SK-N-SH treated with all-trans-retinoic acid at 6 μM for 48 hours (cell line): Measurements from ENCODE around the gene TNFAIP8.

Experiments used
- ARNTL ChIP-seq: fragments of 450-650 bp; formaldehyde crosslinking; IDR thresholded peaks from 2 replicates; pipeline ENCODE4 v1.5.0; 2020; ENCODE audit warnings: low read depth, mild to moderate bottlenecking, moderate library complexity, borderline replicate concordance
- BACH2 ChIP-seq: fragments of 250-450 bp; sonication (Bioruptor Pico); IDR thresholded peaks from 2 replicates; pipeline ENCODE4 v1.9.0; 2021; ENCODE audit warnings: mild to moderate bottlenecking, borderline replicate concordance
- ISL1 ChIP-seq: fragments of 250-450 bp; sonication (Bioruptor Pico); IDR thresholded peaks from 2 replicates; pipeline ENCODE4 v2.1.2; 2022; ENCODE audit warnings: mild to moderate bottlenecking, moderate library complexity
- RARB ChIP-seq: fragments of 250-450 bp; sonication (Bioruptor Pico); IDR thresholded peaks from 2 replicates; pipeline ENCODE4 v1.8.0; 2021; ENCODE audit warnings: mild to moderate bottlenecking, moderate library complexity
- TCF4 ChIP-seq: fragments of 250-450 bp; sonication (Bioruptor Pico); IDR thresholded peaks from 2 replicates; pipeline ENCODE4 v1.8.0; 2021; ENCODE audit warnings: mild to moderate bottlenecking, moderate library complexity, borderline replicate concordance
- ZC3H10 ChIP-seq: fragments of 250-450 bp; sonication (Bioruptor Pico); IDR thresholded peaks from 2 replicates; pipeline ENCODE4 v1.5.1; 2021; ENCODE audit warnings: mild to moderate bottlenecking, moderate library complexity
- ZFP3 ChIP-seq: fragments of 250-450 bp; sonication (Bioruptor Pico); IDR thresholded peaks from 2 replicates; pipeline ENCODE4 v1.5.0; 2020; ENCODE audit warnings: mild to moderate bottlenecking, moderate library complexity
- ZFP30 ChIP-seq: fragments of 450-650 bp; formaldehyde crosslinking; IDR thresholded peaks from 2 replicates; pipeline ENCODE4 v1.5.0; 2022; ENCODE audit warnings: mild to moderate bottlenecking, moderate library complexity
- ZNF565 ChIP-seq: fragments of 450-650 bp; formaldehyde crosslinking; conservative IDR thresholded peaks from 2 replicates; pipeline ENCODE4 v1.5.0; 2020; ENCODE audit warnings: low read depth, mild to moderate bottlenecking, moderate library complexity
- ZNF70 ChIP-seq: fragments of 450-650 bp; formaldehyde crosslinking; IDR thresholded peaks from 2 replicates; pipeline ENCODE4 v1.5.0; 2020; ENCODE audit warnings: mild to moderate bottlenecking, moderate library complexity
- TF ChIP-seq, protein P1 (sequence below): fragments of 250-450 bp; sonication (Bioruptor Pico); IDR thresholded peaks from 2 replicates; pipeline ENCODE4 v1.8.0; 2020; ENCODE audit warnings: mild to moderate bottlenecking, moderate library complexity, borderline replicate concordance

- TF ChIP-seq ZNF565 (CRISPR knock-in tag) = no peak
- TF ChIP-seq ZFP30 = no peak
- TF ChIP-seq ARNTL = no peak
- no peak for TF ChIP-seq TCF4 (CRISPR knock-in tag)
- no peak for TF ChIP-seq BACH2
- no peak for TF ChIP-seq ZC3H10 (CRISPR knock-in tag)
- no peak for TF ChIP-seq ZNF70 (CRISPR knock-in tag)
- TF ChIP-seq ZFP3 = no peak
- TF ChIP-seq RARB = no peak
- TF ChIP-seq ISL1 (CRISPR knock-in tag) = no peak
- TF ChIP-seq, protein P1, sequence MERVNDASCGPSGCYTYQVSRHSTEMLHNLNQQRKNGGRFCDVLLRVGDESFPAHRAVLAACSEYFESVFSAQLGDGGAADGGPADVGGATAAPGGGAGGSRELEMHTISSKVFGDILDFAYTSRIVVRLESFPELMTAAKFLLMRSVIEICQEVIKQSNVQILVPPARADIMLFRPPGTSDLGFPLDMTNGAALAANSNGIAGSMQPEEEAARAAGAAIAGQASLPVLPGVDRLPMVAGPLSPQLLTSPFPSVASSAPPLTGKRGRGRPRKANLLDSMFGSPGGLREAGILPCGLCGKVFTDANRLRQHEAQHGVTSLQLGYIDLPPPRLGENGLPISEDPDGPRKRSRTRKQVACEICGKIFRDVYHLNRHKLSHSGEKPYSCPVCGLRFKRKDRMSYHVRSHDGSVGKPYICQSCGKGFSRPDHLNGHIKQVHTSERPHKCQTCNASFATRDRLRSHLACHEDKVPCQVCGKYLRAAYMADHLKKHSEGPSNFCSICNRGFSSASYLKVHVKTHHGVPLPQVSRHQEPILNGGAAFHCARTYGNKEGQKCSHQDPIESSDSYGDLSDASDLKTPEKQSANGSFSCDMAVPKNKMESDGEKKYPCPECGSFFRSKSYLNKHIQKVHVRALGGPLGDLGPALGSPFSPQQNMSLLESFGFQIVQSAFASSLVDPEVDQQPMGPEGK (CRISPR knock-in tag) = no peak
Measured at GRCh38 chr5:119363271-119363670, 7.5 kb downstream of the TNFAIP8 start.
